Bronchial epithelial cell (primary cell): ENCODE data around the gene DMBT1. TPM values are rescaled to one million over a fixed set of nuclear protein-coding genes. Genes with fewer than 3 reads are reported as not detected.

ENCODE experiments used
- DNase-seq: peaks from one replicate; pipeline ENCODE4 v3.0.0-alpha.2; 2010; ENCODE audit warnings: low read depth
- FAIRE-seq: peaks from 2 replicates; lab custom pipeline; 2011; peaks lifted over from hg19 to GRCh38; lab: Jason Lieb, UNC
- H3K27me3 ChIP-seq: 2 replicates; pipeline ENCODE4 v1.5.1; 2011; ENCODE audit warnings: low read length; ENCODE audit not compliant: control insufficient read depth, insufficient read depth
- H3K36me3 ChIP-seq: 2 replicates; pipeline ENCODE4 v1.5.1; 2011; ENCODE audit warnings: low read length; ENCODE audit not compliant: control insufficient read depth, insufficient read depth
- H3K4me3 ChIP-seq: 2 replicates; pipeline ENCODE4 v1.5.1; 2011; ENCODE audit warnings: mild to moderate bottlenecking, low read depth, low read length, control low read depth
- total RNA-seq: library from RNA; depleted of rRNA; stranded (reverse); fragments of >200 nt; gene quantifications from 2 replicates; pipeline ENCODE4 v1.2.1, GENCODE V29; 2014
- TF ChIP-seq, protein P1 (sequence below): IDR thresholded peaks from 2 replicates; pipeline ENCODE4 v1.5.1; 2011; ENCODE audit warnings: mild to moderate bottlenecking, moderate library complexity, low read length, control low read depth, inconsistent platforms; ENCODE audit not compliant: insufficient read depth, severe bottlenecking

DMBT1 gene
- total RNA-seq, 1 donor from 2014 or later: not detected

DNA sequence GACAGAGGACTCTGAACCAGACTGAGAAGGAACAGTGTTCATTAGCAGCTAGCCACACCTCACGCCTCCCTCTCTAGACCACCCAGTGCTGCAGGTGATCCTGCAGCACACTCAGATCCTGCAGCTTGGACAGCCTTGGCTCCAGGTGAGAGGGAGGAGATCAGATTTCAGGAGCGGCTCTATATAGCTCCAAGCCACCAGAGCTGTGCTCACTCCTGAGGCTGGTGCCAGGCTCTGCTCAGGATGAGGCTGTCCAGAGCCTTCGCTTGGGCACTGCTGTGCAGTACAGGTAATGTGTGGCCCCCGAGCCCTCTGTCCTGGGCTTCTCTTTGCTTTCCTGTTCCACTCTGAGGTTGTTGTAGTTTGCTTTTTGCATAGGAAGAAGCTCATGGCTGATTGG lies 96.7 kb downstream of the DMBT1 start:
- H3K36me3 ChIP-seq: no peaks in the 10 kb centered on the region
- peaks cover 2% of the 10 kb centered on the region for H3K27me3 ChIP-seq
- DNase-seq (no peak), FAIRE-seq (no peak)
- no peak overlapping the region for H3K4me3 ChIP-seq
- TF ChIP-seq, protein P1, sequence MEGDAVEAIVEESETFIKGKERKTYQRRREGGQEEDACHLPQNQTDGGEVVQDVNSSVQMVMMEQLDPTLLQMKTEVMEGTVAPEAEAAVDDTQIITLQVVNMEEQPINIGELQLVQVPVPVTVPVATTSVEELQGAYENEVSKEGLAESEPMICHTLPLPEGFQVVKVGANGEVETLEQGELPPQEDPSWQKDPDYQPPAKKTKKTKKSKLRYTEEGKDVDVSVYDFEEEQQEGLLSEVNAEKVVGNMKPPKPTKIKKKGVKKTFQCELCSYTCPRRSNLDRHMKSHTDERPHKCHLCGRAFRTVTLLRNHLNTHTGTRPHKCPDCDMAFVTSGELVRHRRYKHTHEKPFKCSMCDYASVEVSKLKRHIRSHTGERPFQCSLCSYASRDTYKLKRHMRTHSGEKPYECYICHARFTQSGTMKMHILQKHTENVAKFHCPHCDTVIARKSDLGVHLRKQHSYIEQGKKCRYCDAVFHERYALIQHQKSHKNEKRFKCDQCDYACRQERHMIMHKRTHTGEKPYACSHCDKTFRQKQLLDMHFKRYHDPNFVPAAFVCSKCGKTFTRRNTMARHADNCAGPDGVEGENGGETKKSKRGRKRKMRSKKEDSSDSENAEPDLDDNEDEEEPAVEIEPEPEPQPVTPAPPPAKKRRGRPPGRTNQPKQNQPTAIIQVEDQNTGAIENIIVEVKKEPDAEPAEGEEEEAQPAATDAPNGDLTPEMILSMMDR: no peak

DNA sequence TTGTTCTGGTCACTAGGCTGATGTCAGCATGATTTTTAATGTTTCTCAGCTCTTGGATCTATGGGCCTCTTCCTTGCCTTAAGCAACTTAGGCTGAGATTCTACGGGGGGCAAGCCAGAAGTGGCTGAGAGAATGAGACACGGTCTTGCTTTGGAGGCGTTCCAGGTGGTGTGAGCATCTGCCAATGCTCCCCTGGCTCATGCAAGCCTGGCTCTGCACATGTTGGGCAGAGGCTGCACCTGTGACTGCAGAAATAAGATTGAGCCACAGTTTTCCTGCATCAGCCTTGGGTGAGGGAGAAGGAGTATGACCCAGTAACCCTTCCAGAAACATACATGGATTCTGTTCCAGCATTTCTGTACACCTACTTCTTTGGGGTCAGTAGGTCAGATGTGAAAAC lies 97.2 kb downstream of the DMBT1 start:
- TF ChIP-seq, protein P1: no peak
- H3K27me3 ChIP-seq: peaks cover 1% of the 10 kb centered on the region
- H3K4me3 ChIP-seq: no peak overlapping the region
- no peak for DNase-seq
- peak; percentile 18 for FAIRE-seq
- H3K36me3 ChIP-seq: no peaks in the 10 kb centered on the region

DNA sequence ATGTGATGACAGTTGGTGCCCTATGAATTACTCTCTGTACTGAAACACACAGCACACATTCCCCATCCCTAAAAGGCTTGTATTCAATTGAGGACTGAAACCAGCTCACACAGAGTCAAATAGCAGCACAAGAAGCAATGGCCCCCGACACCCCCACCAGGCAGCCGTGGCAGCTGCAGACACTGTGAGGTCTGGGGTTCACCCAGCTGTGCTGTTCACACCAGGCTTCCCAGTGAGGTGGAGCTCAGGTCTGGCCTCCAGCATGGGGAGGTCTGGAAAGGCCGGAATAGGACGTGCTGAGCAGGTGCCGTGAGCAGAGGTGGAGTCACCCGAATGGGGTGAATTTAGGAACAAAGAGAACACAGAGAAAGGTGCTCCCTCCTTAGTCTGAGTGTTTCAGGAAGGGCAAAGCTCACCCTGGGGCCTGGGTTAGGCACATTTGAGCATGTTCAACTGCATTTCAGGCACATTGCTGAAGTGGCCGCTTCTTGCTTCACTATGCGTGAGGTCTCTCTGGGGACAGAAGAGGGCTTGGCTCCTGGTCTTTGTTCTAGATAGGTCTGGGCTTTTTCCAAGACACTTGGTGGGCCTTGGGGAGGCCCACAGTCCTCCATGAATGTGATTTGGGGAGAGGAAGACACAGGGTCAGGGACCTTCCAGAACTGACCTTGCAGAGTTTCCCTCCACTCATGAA lies 97.9 kb downstream of the DMBT1 start:
- FAIRE-seq: no peak
- Histone ChIP-seq H3K4me3 (no peak overlapping the region), H3K27me3 (no peaks in the 10 kb centered on the region), H3K36me3 (no peaks in the 10 kb centered on the region)
- DNase-seq: no peak
- TF ChIP-seq, protein P1: no peak

- H3K27me3 ChIP-seq: no peaks in the 10 kb centered on the region
- FAIRE-seq (no peak), DNase-seq (no peak)
- H3K4me3 ChIP-seq: no peak overlapping the region
- H3K36me3 ChIP-seq: no peaks in the 10 kb centered on the region
- TF ChIP-seq, protein P1: no peak
These were observed 98.6 kb downstream of the DMBT1 start for GRCh38 chr10:122659126-122659525.

- DNase-seq (no peak), FAIRE-seq (no peak)
- Histone ChIP-seq H3K36me3 (no peaks in the 10 kb centered on the region), H3K4me3 (no peak overlapping the region), H3K27me3 (no peaks in the 10 kb centered on the region)
- TF ChIP-seq, protein P1: no peak
These were observed 99.1 kb downstream of the DMBT1 start for GRCh38 chr10:122659651-122660050.

GRCh38 chr10:122660696-122661095 lies 100.1 kb downstream of the DMBT1 start:
- TF ChIP-seq, protein P1: no peak
- no peak for DNase-seq
- Histone ChIP-seq H3K27me3 (no peaks in the 10 kb centered on the region), H3K36me3 (no peaks in the 10 kb centered on the region), H3K4me3 (no peak overlapping the region)
- peak; percentile 50 for FAIRE-seq
